HG02840 (cell line): ENCODE data around the gene PRSS56.
"Not testable (repeated sequence)": the region's sequence is repeated elsewhere in the genome, so short reads cannot be mapped to it uniquely, and the experiment has no call there.

Source experiments
- ATAC-seq: cut with Tn5 transposase; IDR thresholded peaks from one replicate; pipeline ENCODE4 v1.9.1; 2021; ENCODE audit warnings: mild to moderate bottlenecking, moderate library complexity, moderate number of reproducible peaks; ENCODE audit not compliant: unreplicated experiment, low FRiP score

The PRSS56 gene

DNA sequence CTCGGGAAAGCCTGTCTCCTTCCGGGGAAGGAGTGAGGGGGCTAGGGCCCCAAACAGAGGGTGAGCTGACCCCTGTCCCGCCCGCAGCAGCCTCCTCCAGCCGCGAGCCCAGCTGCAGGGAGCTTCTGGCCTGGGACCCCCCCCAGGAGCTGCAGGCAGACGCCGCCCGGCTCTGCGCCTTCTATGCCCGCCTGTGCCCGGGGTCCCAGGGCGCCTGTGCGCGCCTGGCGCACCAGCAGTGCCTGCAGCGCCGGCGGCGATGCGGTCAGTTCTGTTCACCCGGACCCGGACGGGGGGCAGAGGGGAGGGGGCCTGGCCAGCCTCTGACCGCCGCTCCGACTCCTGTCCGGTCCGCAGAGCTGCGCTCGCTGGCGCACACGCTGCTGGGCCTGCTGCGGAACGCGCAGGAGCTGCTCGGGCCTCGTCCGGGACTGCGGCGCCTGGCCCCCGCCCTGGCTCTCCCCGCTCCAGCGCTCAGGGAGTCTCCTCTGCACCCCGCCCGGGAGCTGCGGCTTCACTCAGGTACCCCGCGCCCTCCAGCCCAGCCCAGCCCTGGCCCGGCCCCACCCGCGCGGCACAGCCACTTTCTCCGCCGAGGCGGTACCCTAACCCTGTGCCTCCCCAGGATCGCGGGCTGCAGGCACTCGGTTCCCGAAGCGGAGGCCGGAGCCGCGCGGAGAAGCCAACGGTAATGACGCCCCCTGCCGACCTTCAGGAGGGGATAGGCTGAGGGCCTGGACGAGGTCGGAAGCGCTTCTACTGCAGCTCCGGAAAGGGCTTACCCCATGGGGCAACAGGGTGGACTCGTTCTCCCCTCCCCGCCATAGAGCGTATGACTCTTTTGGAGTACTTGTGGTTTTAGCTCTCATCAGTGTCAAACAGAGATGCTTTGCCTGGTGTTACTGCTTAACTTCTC lies 3.8 kb downstream of the PRSS56 start:
- ATAC-seq: no peak

- ATAC-seq: no peak
Observed at GRCh38 chr2:232524771-232525170, 4.6 kb downstream of the PRSS56 start.

- ATAC-seq: no peak
Observed at GRCh38 chr2:232525199-232525598, 5.0 kb downstream of the PRSS56 start.

DNA sequence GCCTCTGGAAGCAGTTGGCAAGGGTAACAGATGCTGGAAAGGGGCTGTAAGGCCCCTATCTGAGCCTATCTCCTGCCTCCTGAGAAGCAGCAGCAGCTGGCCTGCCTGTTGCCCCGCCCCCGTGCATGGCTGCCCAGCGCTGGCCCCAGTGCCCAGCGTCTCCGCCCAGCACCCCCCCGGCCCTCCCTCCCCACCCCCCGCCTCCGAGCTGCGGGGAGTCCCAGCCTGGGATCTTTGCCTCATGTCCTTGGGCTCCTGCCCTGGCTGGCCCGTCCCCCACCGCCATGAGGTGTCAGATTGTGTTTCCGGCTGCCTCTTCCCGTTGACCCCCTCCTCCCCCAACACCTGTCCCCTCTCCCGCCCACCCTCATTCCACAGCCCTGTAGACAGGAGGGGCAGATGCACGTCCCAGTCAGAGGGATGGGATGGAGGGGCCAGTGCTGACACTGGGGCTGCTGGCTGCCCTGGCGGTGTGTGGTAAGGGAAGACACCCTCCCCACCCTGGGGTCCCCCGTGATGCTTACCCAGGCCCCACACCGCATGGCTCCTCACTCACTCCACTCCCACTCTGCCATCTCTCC lies 5.7 kb downstream of the PRSS56 start, which contains the start of gene CHRND:
Gene CHRND (plus strand): TSS at position 370 of the 581 bp plus-strand sequence. CDS start 56 bp downstream, at position 426.
- ATAC-seq: no peak

- no peak for ATAC-seq
Observed at GRCh38 chr2:232526372-232526941, 6.3 kb downstream of the PRSS56 start.

- ATAC-seq: no peak
Observed at GRCh38 chr2:232527905-232528470, 7.8 kb downstream of the PRSS56 start.

GRCh38 chr2:232528746-232529460 lies 8.7 kb downstream of the PRSS56 start:
- no peak for ATAC-seq

GRCh38 chr2:232529806-232530547 lies 9.8 kb downstream of the PRSS56 start:
- ATAC-seq: no peak

DNA sequence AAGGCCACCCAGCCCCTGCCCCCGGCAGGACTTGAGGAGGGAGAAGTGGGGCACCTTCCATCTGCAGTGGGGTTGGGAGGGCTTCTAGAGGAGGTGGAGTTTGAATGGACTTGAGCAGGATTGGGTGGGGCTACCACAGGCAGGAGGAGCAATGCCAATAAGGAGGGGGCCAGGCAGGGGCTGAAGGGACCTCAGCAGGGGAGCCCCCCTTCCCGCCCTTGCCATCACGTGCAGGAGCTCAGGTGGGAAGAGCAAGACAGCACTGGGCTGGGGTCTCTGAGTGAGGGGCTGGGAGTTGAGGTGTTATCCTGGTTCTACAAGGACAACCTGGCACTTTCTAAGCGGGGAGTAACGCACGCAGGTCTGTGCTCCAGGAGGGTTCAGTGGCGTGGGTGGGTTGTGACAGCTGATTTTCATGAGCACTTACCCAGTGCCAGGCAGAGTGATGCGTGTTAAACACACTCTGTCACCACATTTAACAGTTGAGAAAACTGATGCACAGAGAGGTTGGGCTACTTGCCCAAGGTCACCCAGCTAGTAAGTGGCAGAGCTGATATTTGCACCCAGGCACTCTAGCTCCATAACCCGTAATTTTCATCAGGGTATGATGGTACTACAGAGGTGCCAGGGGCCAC lies 10.6 kb downstream of the PRSS56 start:
- ATAC-seq: no peak

DNA sequence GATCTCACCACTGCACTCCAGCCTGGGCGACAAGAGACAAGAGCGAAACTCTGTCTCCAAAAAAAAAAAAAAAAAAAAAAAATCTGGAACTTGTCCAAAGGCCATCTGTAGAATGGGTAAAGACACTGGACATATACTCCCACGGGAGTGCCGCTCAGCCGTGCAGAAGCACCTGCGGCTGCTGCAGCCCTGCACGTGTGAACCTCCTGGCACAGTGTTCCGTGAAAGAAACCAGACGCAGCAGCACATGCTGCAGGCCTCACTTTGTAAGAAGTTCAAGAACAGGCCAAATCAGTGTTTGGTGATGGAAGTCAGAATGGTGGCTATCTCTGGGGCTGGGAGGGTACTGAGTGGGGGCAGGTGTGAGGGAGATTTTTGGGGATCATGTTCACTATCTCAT lies 12.2 kb downstream of the PRSS56 start:
- no peak for ATAC-seq

- not testable (repeated sequence) for ATAC-seq
Observed at GRCh38 chr2:232532821-232533220, 12.6 kb downstream of the PRSS56 start.

DNA sequence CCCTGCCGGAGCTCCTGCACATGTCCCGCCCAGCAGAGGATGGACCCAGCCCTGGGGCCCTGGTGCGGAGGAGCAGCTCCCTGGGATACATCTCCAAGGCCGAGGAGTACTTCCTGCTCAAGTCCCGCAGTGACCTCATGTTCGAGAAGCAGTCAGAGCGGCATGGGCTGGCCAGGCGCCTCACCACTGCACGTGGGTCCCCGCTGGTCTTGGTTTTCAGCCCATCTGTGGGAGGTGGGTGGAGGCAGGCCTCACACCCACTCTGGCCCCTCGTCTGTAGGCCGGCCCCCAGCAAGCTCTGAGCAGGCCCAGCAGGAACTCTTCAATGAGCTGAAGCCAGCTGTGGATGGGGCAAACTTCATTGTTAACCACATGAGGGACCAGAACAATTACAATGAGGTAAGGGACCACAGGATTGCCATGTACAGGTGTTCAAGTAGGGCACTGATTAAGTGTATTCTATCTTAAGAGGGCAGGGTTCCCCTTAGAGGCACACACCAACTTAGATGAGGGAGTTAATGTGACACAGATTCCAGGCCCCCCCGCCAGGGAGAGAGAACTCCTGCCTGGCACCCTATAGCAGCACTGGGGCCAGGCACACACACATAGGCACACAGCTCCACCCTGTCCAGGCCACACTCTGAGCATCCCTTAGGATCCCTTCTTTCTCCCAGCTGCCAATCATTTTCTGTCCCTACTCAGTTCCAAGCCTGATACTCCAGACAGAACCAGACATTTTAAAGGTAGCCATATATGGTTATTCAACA lies 13.9 kb downstream of the PRSS56 start:
- ATAC-seq: no peak

GRCh38 chr2:232534940-232535651 lies 14.9 kb downstream of the PRSS56 start:
- no peak for ATAC-seq

DNA sequence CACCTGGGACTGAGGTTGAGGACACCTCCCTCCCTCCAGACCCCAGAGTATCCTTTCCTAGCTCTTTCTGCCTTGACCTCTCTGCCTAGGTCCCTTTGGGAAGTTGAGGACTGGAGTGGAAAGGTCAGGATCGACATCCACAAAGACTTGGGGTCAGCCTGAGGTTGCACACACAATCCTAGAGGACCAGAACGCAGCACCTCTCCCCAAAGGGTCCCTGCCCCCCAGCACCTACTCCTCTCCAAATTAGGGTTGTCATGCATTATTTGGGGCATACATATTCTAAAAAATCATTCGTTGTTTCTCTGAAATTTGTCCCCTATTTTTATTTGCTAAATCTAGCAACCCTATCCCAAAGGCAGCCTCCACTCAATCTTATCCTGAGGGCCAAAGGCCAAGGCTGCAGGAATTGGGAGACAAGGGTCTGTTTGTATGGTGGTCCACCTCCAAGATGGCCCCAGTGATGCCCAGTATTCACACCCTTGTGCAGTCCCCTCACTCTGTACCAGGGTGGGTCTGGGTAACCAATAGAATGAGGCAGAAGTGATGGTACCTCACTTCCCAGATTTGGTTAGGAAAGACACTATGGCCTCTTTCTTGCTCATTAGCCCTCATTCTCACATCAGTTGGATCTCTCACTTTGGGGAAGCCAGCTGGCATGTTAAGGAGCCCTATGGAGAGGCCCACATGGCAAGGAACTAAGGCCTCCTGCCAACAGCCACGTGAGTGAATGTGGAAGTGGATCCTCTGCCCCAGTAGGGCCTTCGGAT lies 15.8 kb downstream of the PRSS56 start:
- ATAC-seq: no peak

GRCh38 chr2:232537079-232537478 lies 16.9 kb downstream of the PRSS56 start:
- no peak for ATAC-seq

GRCh38 chr2:232537499-232537898 lies 17.3 kb downstream of the PRSS56 start:
- ATAC-seq: no peak

DNA sequence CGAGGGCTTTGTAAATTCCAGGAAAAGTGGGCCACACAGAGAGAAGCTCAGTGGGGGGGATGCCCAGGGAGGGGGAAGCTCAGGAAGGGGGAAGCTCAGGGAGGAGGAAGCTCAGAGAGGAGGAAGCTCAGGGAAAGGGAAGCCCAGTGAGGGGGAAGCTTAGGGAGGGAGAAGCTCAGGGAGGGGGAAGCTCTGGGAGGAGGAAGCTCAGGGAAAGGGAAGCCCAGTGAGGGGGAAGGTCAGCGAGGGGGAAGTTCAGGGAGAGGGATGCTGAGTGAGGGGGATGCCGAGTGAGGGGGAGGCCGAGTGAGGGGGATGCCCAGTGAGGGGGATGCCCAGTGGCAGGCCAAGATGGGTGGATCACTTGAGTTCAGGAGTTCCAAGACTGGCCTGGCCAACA lies 18.5 kb downstream of the PRSS56 start:
- ATAC-seq: no peak
